Umbilical cord (tissue), 2 donors: ENCODE results near the gene TRIM15. TPM values are rescaled to one million over a fixed set of nuclear protein-coding genes. Genes with fewer than 3 reads are reported as not detected.
A peak's percentile ranks its signal among the peaks of the same experiment; 100 is the strongest.
"Not testable (repeated sequence)": the region's sequence is repeated elsewhere in the genome, so short reads cannot be mapped to it uniquely, and the experiment has no call there.

Experiments
- DNase-seq: peaks from one replicate; pipeline ENCODE4 v3.0.0-alpha.2; 2015; ENCODE audit warnings: low spot score
- total RNA-seq: library from RNA; depleted of rRNA; stranded (reverse); fragments of >200 nt; gene quantifications from one replicate; pipeline ENCODE4 v1.2.3, GENCODE V29; 2014; ENCODE audit warnings: low replicate concordance; ENCODE audit not compliant: insufficient read depth

TRIM15 gene
- total RNA-seq, 1 donor from 2014 or later = 0.48 TPM

DNA sequence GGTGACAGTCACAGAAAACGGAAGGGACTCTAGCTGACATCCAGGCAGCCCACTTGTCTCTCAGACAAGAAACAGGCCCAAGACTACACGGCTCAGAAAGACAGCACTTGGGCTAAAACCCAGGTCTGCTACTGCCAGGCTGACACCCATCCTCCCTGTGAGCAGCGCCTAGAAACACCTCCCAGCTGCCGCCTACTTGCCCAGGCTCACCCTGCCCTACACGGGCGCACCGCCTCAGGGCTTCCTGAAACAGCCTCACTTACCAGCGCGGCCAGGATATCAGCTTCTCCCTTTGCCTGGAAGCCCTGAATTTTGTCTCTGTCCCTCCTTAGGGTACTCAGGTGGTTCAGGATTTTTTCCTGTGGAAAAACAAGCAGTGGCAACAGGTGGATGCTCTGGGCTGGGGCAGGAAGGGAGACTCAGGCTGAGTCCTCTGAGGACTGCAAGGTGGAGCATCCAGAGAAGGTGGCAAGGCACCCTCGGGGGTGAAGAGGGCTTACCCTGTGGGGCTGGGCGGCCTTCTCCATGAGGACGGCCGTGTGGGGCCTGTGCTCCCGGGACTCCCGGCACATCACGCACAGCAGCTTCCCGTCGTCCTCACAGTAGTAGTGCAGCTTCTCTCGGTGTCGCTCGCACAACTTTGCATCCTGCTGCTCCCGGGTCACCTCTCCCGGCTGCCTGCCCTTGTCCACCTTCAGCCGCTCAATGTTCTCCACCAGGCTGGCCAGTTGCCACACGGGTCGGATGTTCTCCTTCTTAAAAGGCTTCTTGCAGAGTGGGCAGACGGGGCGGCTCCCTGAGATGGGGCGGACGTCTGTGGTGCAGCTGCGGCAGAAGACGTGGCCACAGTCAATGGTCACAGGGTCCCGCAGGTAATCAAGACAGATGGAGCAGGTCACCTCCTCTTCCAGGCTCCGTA, 35.1 kb downstream of the TRIM15 start:
- no peak for DNase-seq

DNA sequence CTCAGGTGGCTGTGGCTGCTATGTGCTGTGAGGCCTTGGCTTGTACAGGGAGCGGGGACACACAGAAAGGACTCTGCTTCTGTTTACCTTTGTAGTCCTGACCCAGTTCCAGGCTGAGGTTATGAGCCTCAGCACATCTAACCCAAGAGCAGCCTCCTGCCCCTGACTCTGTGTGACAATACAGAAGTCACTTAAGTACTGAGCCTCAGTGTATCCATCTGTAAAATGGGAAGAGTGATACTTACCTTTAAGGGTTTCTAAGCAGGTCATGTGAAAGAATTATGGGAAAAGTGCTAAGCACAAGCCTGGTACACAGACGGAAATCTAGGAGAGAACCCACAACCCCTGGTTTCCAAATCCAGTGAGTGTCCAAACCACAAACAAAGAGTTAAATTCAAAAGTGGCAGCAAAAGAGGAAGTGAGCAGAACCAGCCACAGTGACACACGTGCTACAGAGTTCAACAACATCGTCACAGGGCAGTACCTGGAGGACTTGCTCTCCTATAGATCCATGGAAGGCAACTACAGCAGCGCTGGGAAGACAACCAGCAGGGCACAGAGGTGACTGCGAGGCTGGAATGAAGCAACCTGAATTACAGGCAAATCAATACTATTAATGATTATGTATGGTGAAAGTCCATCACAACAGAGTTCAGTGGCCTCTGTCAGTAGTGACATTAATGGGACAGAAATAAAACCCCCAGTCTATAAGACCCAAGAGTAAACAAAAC, 37.4 kb downstream of the TRIM15 start:
- no peak for DNase-seq

DNA sequence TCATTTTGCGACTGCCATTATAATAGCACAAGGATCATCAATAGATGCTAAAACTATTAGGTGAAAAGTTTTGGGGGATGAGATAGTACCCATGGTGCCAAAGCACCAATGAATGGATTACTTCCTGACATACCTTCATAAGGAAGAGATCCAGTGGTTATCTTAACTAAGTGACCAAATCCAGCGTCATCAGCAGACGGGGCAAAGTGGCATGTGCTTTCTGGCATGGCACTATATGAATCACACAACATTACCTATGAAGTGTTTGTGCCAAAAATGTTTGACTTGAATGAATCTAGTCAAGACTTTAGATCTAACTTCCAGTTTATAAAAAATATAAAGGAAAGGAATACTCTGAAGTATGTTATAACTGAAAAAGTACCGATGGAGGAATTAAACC, 39.0 kb downstream of the TRIM15 start:
- DNase-seq = no peak

DNA sequence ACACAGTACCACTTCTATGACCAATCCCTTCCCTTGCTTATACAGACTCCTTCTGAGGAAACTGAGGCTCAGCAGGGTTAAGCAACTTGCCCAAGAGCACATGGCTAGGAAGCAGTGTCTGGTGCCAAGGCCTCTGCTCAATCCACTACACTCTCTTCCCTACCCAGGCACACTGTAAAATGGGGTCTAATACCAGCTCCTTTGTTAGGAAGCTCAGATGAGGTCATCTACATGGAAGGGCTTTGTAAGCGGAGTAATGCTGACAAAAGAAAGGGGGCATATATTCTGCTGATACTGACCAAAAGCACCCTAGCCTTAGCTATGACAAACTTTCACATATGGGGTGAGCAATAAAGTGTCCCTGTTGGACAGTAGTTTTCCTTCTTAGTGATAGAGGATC, 40.8 kb downstream of the TRIM15 start:
- no peak for DNase-seq

DNA sequence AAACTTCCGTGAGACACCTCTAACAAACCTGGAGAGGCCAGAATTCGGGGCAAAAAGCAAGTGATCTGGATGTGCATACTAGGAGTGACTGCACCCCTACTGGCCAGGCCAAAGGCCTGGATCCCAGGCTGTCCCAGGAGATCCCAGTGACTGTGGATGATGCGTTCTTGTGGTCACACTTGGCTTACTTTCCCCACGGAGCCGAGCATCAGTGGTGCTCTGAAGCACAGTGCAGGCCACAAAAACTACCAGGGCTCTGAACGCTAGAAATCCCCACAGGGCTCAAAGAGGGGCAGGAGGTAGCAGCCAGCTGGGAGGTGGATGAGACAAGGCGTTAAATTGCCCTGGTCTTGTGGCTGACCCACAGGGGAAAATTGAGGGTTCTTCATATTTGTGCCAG, 42.8 kb downstream of the TRIM15 start:
- DNase-seq = no peak

DNA sequence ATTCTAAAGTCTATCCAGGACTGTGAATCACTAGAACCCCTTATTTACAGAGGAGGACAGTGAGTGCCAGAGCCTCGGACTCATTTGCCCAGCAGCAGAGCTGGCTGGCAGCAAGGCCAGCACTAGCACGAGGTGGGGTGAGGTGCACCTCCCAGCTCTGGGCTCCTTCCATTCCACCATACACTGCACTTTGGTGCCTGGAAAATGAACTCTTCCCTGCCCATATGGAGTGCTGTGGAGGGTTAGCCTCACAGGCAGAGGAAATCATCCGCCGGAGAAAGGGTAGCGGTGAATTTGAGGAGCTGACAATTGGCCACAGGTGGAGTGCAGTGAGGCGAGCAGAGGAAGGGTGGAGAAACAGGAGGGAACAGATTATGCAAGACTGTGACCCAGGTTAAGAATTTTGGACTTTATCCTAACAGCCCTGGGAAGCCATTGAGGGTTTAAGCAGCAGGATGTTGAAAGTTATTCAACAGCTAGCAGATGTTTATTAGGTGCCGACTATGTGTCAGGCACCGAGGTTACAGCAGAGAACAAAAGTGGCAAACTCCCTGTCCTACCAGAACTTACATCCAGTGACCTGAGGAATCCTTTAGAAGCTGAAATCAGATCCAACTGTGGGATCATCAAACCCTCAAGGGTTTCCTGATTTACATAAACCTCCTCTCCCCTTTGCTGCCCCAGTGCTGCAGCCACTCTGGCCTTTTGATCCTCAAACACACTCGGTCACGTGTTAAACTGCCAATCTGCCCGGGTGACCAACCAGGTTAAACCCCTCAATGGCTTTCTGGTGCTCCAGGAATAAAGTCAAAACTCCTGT, 43.7 kb downstream of the TRIM15 start:
- no peak for DNase-seq

DNA sequence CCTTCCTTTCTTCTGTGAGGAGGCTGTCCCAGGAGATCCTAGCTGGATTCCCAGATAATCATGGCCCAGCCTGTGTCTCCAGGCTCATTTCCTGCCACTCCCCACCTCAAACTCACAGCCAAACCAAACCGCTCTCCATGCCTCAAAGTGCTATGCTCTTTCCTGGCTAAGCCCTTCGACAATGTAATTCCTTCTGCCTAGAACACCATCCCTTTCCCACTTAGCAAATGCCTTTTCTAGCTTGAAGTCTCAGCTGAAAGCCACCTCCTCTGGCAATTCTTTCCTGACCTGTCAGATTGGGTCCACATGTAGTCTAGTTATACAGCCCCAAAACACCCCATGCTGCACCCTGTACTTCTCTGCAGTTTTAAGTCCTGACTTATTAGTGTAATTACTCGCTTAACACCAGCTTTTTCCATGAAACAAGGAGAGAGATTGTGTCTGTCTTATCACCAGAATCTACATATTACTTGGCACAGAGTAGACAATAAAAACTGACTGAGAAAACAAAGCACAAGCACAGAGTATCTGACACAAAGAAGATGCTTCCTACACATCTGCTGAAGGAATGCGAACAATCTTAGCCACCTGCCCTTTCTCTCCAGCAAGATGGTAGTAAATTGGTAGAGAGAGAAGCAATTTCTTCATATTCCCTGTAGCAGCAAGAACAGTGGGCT, 44.4 kb downstream of the TRIM15 start:
- DNase-seq = no peak

DNA sequence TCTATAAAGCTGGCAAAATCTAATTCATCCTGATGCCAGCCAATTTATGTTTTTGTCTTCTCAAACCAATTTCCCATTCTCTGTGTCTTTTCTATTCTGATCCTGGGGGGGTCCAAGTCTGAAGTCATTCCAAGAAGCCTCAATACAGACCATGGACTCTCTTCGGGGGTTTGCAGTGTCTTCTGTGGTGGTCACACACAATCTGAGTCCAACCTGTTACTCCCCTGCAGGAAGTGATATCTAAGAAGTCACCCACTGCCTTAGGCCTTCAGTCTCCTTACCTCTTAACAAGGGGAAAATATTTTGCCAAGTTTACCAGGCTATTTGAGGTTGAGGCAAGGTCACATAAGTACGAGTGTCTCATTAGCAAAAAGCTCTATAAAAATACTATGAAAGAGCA, 48.0 kb downstream of the TRIM15 start:
- no peak for DNase-seq

DNA sequence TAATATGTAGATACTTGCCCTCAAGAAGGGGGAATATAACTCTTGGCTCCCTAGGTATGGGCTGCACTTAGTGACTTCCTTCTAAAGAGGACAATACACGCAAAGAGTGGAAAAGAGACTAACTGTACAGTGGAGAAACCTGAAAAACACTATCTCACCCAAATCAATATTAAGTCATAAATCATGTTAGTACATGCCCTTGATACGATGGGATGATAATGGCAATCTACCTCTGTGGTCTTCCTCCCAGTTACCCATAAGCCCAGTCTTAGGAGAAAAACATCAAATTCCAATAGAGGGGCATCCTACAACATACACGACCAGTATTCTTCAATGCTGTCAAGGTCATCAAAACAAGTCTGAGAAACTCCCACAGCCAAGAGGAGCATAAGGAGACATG, 48.6 kb downstream of the TRIM15 start:
- no peak for DNase-seq

DNA sequence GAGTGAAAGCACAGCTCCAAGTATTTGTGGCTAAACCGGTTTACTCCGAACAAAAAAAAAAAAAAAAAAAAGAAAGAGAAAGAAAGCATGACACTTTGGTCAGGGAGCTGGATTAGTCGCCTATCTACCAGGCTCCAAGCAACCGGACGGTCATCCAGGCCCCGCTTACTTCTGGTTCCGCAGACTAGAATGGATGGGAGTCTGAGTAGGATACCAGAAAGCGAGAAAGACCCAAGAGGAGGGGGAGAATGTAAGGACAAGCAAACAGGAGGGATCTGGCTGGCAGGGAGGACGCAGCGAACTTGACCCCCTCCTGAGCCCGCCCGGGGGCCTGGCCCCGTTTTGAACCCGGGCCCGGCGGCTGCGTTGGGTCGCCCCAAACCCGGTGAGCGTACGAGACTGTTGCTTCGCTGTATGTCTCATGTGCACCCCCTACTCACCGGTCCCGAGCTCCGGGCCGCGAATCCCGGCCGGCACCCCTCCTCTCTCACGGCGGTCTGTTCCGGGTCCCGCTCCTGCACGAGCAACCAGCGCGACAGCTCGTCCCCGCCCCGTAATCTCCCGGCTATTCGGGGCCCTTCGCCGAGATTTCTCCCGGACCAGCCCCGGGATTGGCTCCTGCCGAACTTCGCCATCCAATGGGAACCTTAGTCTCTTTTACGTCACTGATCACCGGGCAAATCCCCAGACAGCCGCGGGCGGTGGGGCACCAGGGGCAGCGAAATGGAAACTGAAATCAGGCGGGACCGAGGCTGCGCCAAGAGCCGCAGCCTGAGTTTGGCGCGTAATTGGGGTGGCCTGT, 49.7 kb downstream of the TRIM15 start, which contains the start of gene TRIM26:
TSS of gene TRIM26 (minus strand) at position 542 of the 802 bp plus-strand sequence. CDS start 14,303 bp downstream, outside the sequence.
- peak; percentile 99 for DNase-seq

DNA sequence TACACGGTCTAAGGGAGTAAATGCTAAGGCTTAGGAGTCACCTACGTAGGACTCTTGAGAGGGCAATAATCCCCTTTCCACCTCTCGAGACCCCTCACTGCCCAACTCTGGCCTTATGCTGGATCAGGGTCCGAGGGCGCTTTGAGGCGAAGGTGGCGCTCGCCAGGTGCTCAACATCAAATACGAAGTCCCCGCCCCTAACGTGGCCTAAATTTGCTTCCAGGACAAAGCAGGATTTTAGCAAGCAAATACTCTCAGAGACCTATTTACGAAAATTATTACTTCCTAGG, 50.3 kb downstream of the TRIM15 start:
- no peak for DNase-seq

DNA sequence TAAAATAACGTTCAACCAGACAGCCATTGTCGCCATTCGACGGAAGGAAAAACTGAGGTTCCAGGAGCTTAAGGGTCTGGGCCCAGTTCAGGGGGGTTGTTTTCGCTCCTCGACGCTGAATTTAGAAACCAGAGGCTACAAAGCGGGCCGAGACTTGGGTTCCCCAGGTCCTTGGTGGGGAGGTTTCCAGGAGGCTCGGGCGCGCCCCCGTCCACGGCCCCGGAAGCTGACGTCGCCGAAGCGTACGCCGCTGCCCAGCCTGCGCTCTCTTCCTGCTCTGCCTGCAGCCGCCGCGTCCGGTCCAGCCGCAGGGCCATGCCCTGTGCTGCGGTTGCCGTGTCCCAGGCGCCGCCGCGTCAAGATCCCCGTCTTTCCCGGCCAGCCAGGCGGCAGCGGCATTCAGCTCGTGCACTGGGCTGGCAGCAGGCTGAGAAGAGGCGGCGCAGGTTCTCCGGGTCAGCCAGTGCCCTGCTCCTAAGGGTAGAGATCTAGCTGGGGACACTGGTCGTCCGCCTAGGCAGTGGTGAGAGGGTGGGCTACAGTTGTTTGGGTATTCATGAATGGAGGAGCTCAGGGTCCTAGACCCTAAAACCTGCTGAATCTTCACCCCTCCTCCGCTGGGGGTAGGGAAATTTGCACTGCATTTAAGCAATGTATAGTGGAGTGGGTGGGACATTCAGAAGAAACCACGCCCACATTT, 50.8 kb downstream of the TRIM15 start:
- DNase-seq = peak; percentile 85

DNA sequence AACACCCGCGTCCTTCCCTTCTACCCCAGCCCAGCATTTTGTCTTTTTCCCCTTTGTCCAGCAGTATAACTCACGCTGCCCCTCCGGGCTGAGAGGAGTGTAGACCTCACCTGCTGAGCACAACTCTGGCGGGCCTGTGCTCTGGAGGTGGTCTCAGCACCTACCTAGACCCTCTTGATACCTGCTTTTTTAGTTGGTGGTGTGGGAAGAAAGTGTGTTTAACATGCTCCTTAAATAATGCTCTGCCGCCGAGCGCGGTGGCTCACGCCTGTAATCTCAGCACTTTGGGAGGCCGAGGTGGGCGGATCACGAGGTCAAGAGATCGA, 51.3 kb downstream of the TRIM15 start:
- no peak for DNase-seq

DNA sequence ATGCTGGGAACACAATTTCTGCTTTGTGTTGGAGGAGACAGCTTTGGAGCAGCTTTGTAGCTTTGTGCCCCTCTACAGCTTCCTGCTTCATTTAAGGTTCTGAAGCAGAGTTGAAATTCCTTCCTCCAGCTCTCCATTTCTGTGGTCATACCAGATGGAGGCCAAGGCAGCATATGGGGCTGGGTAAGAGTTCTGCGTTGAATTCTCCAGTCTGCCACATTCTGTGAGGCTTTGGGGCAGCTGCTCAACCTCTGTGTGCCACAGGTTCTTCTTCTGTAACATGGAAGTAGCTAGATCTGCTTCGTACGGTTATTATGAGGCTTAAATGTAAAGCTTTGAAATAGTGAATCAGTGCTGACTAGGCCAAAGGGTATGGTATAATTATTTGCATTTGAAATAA, 52.8 kb downstream of the TRIM15 start:
- no peak for DNase-seq

DNA sequence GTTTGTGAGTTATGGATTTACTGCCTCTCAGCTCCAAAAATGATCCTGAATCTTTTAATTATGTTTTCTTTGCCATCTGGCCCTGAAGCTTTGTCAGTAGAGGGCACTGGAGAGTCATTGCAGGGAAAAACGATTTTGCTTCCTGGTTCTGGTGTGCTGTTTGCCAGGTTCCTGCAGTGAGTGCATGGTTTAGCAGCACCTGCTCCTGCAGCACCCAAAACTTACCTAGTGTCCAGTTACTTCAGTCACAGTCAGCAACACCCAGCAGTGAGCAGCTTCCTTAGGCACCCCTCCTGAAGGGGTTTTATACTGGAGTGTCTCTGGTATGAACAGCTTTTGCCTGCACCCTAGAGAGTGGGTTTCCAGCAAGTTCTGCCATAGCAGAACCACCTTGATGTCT, 55.9 kb downstream of the TRIM15 start:
- peak; percentile 43 for DNase-seq

DNA sequence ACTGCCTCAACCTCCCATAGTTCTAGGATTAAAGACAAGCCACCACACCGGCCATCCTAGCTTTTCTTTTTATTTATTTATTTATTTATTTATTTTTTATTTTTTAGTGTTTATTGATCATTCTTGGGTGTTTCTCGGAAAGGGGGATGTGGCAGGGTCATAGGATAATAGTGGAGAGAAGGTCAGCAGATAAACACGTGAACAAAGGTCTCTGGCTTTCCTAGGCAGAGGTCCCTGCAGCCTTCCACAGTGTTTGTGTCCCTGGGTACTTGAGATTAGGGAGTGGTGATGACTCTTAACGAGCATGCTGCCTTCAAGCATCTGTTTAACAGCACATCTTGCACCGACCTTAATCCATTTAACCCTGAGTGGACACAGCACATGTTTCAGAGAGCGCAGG, 58.0 kb downstream of the TRIM15 start:
- DNase-seq = not testable (repeated sequence)

DNA sequence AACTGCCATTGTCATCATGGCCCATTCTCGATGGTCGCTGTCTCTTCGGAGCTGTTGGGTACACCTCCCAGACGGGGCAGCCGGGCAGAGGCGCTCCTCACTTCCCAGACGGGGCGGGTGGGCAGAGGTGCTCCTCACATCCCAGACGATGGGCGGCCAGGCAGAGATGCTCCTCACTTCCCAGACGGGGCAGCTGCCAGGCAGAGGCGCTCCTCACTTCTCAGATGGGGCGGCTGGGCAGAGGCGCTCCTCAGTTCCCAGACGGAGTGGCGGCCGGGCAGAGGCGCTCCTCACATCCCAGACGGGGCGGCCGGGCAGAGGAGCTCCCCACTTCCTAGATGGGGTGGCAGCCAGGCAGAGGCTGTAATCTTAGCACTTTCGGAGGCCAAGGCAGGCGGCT, 58.6 kb downstream of the TRIM15 start:
- DNase-seq = not testable (repeated sequence)
